ACC112 (cell line): ENCODE data around the gene ADGRG7.

Experiments
- H2AFZ ChIP-seq: fragments of 200-600 bp; sonication (generic); one replicate; pipeline ENCODE4 v1.6.0; 2017; ENCODE audit warnings: antibody characterized with exemption, low read length; ENCODE audit not compliant: unreplicated experiment
- H3K27ac ChIP-seq: fragments of 200-600 bp; sonication (generic); 2 replicates; pipeline ENCODE4 v1.5.1; 2014; ENCODE audit warnings: low read depth, mild to moderate bottlenecking, antibody characterized with exemption, low read length, moderate library complexity
- H3K27me3 ChIP-seq: fragments of 200-600 bp; sonication (generic); 2 replicates; pipeline ENCODE4 v1.6.1; 2014; ENCODE audit warnings: mild to moderate bottlenecking, antibody characterized with exemption, low read length, moderate library complexity, mixed read lengths; ENCODE audit not compliant: insufficient read depth
- H3K36me3 ChIP-seq: fragments of 200-600 bp; sonication (generic); 2 replicates; pipeline ENCODE4 v1.6.1; 2016; ENCODE audit warnings: mild to moderate bottlenecking, antibody characterized with exemption, low read length, moderate library complexity, mixed read lengths; ENCODE audit not compliant: insufficient read depth
- H3K4me1 ChIP-seq: fragments of 200-600 bp; sonication (generic); one replicate; pipeline ENCODE4 v1.6.1; 2016; ENCODE audit warnings: low read length, mixed read lengths; ENCODE audit not compliant: insufficient read depth, unreplicated experiment, control insufficient read depth
- H3K4me3 ChIP-seq: fragments of 200-600 bp; sonication (generic); 2 replicates; pipeline ENCODE4 v1.5.1; 2014; ENCODE audit warnings: mild to moderate bottlenecking, low read depth, low read length
- H3K79me2 ChIP-seq: fragments of 200-600 bp; sonication (generic); one replicate; pipeline ENCODE4 v1.6.0; 2016; ENCODE audit warnings: low read length; ENCODE audit not compliant: control insufficient read depth, unreplicated experiment, insufficient read depth

ADGRG7 gene

DNA sequence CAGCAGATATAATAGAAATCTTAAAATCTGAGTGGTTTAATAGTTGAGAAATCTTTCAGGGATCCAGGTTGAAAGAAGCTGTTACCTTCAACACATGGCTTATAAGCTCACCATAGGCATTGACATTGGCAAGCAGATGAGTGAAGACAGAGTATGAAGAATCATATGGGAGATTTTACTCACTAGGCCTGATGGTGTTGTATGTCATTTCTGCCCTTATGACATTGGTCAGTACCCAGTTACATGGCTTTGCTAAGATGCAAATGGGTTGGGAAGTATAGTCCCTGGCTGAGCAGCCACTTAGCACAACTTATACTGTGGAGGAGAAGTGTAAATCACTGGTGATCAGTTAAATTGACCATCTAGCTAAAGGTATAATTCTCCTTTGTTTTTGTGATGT lies 105.8 kb downstream of the ADGRG7 start:
- Histone ChIP-seq H3K27me3 (no peaks in the 10 kb centered on the region), H3K36me3 (peaks cover 59% of the 10 kb centered on the region), H3K79me2 (peaks cover 96% of the 10 kb centered on the region), H3K4me1 (peaks cover 46% of the 10 kb centered on the region), H3K27ac (no peak overlapping the region), H2AFZ (no peak overlapping the region), H3K4me3 (no peak overlapping the region)

GRCh38 chr3:100717063-100717462 lies 107.7 kb downstream of the ADGRG7 start:
- peaks cover 64% of the 10 kb centered on the region for H3K36me3 ChIP-seq
- H3K79me2 ChIP-seq = peaks cover 90% of the 10 kb centered on the region

GRCh38 chr3:100717637-100718487 lies 108.5 kb downstream of the ADGRG7 start:
- peaks cover 26% of the 10 kb centered on the region for H3K4me1 ChIP-seq
- H3K79me2 ChIP-seq = peaks cover 90% of the 10 kb centered on the region
- H3K4me3 ChIP-seq = no peak overlapping the region
- H2AFZ ChIP-seq = no peak overlapping the region
- H3K27me3 ChIP-seq = no peaks in the 10 kb centered on the region
- peaks cover 62% of the 10 kb centered on the region for H3K36me3 ChIP-seq
- no peak overlapping the region for H3K27ac ChIP-seq

More at GRCh38 chr3:100717063-100717462, 107.7 kb downstream of the ADGRG7 start:
- H3K27me3 ChIP-seq = no peaks in the 10 kb centered on the region
- no peak overlapping the region for H3K4me3 ChIP-seq
- H3K4me1 ChIP-seq = peaks cover 33% of the 10 kb centered on the region
- H3K27ac ChIP-seq = no peak overlapping the region
- no peak overlapping the region for H2AFZ ChIP-seq

- no peaks in the 10 kb centered on the region for H3K27me3 ChIP-seq
- H3K4me1 ChIP-seq = peaks cover 23% of the 10 kb centered on the region
- peaks cover 57% of the 10 kb centered on the region for H3K36me3 ChIP-seq
- H3K27ac ChIP-seq = no peak overlapping the region
- peaks cover 82% of the 10 kb centered on the region for H3K79me2 ChIP-seq
- no peak overlapping the region for H3K4me3 ChIP-seq
- H2AFZ ChIP-seq = no peak overlapping the region
Observed at GRCh38 chr3:100719136-100719535, 109.7 kb downstream of the ADGRG7 start.

DNA sequence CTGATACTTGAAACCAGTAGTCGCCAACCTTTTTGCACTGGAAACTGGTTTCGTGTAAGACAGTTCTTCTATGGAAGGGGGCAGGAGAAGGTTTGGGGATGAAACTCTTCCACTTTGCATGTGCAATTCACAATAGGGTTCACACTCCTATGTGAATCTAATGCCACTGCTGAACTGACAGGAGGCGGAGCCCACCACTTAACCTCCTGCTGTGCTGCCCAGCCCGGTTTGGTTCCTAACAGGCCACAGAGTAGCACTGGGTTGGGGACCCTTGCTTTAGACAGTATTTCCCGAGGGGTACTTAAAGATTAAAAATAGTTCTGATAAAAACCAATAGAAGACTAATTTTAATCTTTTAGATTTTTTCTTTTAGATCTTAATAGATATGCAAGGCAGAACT lies 111.0 kb downstream of the ADGRG7 start:
- no peak overlapping the region for H3K4me3 ChIP-seq
- peaks cover 47% of the 10 kb centered on the region for H3K36me3 ChIP-seq
- H3K27me3 ChIP-seq = no peaks in the 10 kb centered on the region
- peaks cover 17% of the 10 kb centered on the region for H3K4me1 ChIP-seq
- no peak overlapping the region for H3K27ac ChIP-seq
- peaks cover 74% of the 10 kb centered on the region for H3K79me2 ChIP-seq
- no peak overlapping the region for H2AFZ ChIP-seq

GRCh38 chr3:100725935-100726513 lies 116.6 kb downstream of the ADGRG7 start:
- Histone ChIP-seq H3K79me2 (peaks cover 68% of the 10 kb centered on the region), H3K36me3 (peaks cover 49% of the 10 kb centered on the region), H3K27ac (no peak overlapping the region), H3K27me3 (no peaks in the 10 kb centered on the region), H3K4me1 (peaks cover 4% of the 10 kb centered on the region), H3K4me3 (no peak overlapping the region), H2AFZ (no peak overlapping the region)

DNA sequence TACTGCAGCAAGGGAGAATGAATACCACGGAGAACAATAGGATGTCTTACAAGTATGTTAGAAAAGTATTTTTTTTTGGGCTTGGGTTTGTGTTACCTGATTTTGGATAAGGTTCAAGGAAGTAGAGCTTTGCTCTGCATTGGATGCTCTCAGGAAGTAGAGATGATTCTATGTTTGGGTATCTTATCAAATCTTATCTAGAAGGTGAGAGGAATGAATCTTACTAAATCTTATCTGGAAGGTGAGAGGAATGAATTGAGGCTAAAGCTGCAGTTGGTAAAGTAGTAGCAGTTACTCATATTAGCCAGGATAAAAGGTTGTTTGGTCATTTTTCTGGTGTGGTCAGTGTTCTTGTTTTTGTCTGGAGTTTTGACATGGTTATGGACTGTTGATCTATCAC lies 117.3 kb downstream of the ADGRG7 start:
- Histone ChIP-seq H3K27me3 (no peaks in the 10 kb centered on the region), H3K4me3 (no peak overlapping the region), H3K4me1 (peaks cover 4% of the 10 kb centered on the region), H2AFZ (no peak overlapping the region), H3K27ac (no peak overlapping the region), H3K36me3 (peaks cover 42% of the 10 kb centered on the region), H3K79me2 (peaks cover 63% of the 10 kb centered on the region)

DNA sequence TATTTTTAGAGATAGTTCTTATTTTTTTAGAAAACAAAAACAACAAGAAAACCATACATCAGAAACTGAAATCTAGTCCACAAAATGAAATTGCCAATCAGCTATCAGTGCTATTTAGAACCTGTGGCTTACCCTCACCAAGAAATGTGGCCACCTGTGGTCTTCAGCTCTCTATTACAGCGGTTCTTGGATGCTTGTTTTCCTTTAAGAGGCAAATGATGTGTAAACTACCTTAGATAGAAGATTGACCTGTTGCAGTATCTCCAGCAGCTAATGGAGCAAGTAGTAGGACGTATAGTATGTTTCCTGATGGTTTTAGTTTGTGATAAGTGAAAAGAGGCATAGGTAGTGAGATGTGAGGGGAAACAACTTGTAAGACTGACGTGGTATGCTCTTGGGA lies 121.1 kb downstream of the ADGRG7 start:
- peaks cover 49% of the 10 kb centered on the region for H3K36me3 ChIP-seq
- H3K4me1 ChIP-seq = peaks cover 4% of the 10 kb centered on the region
- H3K27me3 ChIP-seq = no peaks in the 10 kb centered on the region
- H3K79me2 ChIP-seq = peaks cover 68% of the 10 kb centered on the region
- H3K27ac ChIP-seq = no peak overlapping the region
- H3K4me3 ChIP-seq = no peak overlapping the region
- no peak overlapping the region for H2AFZ ChIP-seq

DNA sequence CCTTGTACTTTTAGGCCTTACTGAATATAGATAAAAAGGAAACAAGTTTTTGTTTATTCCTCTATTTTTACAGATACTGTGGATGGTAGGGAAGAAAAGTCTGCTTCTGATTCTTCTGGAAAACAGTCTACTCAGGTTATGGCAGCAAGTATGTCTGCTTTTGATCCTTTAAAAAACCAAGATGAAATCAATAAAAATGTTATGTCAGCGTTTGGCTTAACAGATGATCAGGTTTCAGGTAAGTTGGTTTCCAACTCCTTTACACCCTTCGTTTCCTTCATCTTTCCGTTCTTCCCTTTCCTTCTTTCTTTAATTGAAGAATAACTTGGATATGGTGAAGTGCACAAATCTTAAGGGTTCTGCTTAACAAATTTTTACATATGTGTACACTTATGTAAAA lies 123.0 kb downstream of the ADGRG7 start:
- Histone ChIP-seq H3K27me3 (no peaks in the 10 kb centered on the region), H2AFZ (no peak overlapping the region), H3K4me3 (no peak overlapping the region), H3K36me3 (peaks cover 52% of the 10 kb centered on the region), H3K27ac (no peak overlapping the region), H3K79me2 (peaks cover 59% of the 10 kb centered on the region), H3K4me1 (peaks cover 4% of the 10 kb centered on the region)

DNA sequence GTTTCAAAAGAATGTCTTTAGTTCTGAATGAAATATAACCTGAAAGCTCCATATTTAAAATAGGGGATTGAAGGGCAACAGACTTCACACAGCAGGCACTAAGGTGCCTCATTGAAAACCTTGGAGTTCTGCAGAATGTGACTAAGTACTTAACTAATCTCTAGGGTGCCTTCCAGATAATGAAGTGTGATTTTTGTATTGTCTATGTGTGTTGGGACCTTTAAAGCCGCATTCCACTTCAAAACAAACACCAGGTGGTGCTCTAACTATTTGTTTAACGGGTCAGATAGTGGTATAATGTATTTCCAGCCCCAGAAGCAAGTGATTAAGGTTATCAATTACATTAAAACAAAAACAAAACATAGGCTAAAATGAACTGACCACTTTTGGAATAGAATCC lies 127.9 kb downstream of the ADGRG7 start:
- peaks cover 36% of the 10 kb centered on the region for H3K79me2 ChIP-seq
- H3K27ac ChIP-seq = no peak overlapping the region
- no peak overlapping the region for H2AFZ ChIP-seq
- no peaks in the 10 kb centered on the region for H3K4me1 ChIP-seq
- peaks cover 68% of the 10 kb centered on the region for H3K36me3 ChIP-seq
- no peaks in the 10 kb centered on the region for H3K27me3 ChIP-seq
- no peak overlapping the region for H3K4me3 ChIP-seq

GRCh38 chr3:100740207-100740606 lies 130.8 kb downstream of the ADGRG7 start:
- no peak overlapping the region for H3K4me3 ChIP-seq
- H3K36me3 ChIP-seq = peaks cover 76% of the 10 kb centered on the region
- peaks cover 16% of the 10 kb centered on the region for H3K79me2 ChIP-seq
- H3K4me1 ChIP-seq = no peaks in the 10 kb centered on the region
- H2AFZ ChIP-seq = no peak overlapping the region
- no peaks in the 10 kb centered on the region for H3K27me3 ChIP-seq
- no peak overlapping the region for H3K27ac ChIP-seq
